ENCODE measurements around the gene LRRC75A. TPM values are rescaled to one million over a fixed set of nuclear protein-coding genes. Genes with fewer than 3 reads are reported as not detected.

The LRRC75A gene
- polyA plus RNA-seq, 1 donor (not counting 4 experiments of a cell fraction or from before 2014, with no cell fraction given): not detected

DNA sequence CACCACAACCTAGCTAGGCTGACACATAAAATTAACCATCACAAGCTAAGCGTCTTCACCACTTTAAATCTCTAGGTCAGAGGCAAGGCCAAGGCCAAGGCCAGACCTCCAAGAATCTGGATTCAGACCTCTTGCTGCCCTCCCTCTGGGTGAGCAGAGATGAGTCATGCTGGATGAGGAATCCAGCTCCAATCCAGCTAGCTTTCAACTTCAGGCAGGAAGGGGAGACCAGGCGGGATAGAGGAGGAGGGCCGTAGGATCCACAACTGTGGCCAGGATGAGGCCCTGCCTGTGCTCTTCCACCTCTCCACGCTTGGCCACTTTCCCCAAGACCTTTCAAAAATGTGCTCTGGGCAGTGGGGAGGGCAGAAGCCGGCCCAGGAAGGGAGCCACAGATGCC is 14.7 kb downstream of the LRRC75A start:
- dilution Hi-C loops (cut with MboI; ENCODE audit: extremely low pct_ligation_motif_present, low sequenced_read_pairs): no loop called here
- DNase-seq (ENCODE audit: low read depth, low spot score): no peak

GRCh38 chr17:16475179-16475704 is 16.8 kb downstream of the LRRC75A start:
- Histone ChIP-seq H3K9me3 (ENCODE audit: control insufficient read depth, low read depth, low read length) (no peaks in the 10 kb centered on the region), H3K4me2 (ENCODE audit: control insufficient read depth, extremely low read depth, insufficient read depth, low read depth, low read length) (no peak overlapping the region), H2AFZ (ENCODE audit: control insufficient read depth, low read length) (no peak overlapping the region), H3K4me3 (ENCODE audit: control insufficient read depth in 2 of 3, extremely low read depth in 1 of 3, insufficient read depth in 2 of 3, low read depth in 1 of 3, low read length in 3 of 3) (no peak overlapping the region), H3K27me3 (ENCODE audit: control insufficient read depth, extremely low read depth, insufficient read depth, low read length) (peaks cover 15% of the 10 kb centered on the region), H3K9me1 (ENCODE audit: control insufficient read depth, extremely low read depth, insufficient read depth, low read length) (no peaks in the 10 kb centered on the region), H3K4me1 (ENCODE audit: control insufficient read depth, extremely low read depth, insufficient read depth, low read length) (no peaks in the 10 kb centered on the region), H3K79me2 (ENCODE audit: control insufficient read depth, insufficient read depth, low read length) (no peaks in the 10 kb centered on the region), H3K9ac (ENCODE audit: control insufficient read depth, extremely low read depth, insufficient read depth, low read length) (no peak overlapping the region), H3K27ac (ENCODE audit: control insufficient read depth, insufficient read depth, low read length) (no peak overlapping the region), H3K36me3 (ENCODE audit: control insufficient read depth in 2 of 2, extremely low read depth in 1 of 2, insufficient read depth in 2 of 2, low read length in 2 of 2) (no peaks in the 10 kb centered on the region), H4K20me1 (ENCODE audit: control insufficient read depth, extremely low read depth, insufficient read depth, low read length) (no peaks in the 10 kb centered on the region)
- dilution Hi-C loops (cut with MboI; ENCODE audit: extremely low pct_ligation_motif_present, low sequenced_read_pairs): no loop called here
- TF ChIP-seq EZH2 (IDR thresholded peaks at IDR 0.05; ENCODE audit: low read length): no peak
- TF ChIP-seq, protein P1, sequence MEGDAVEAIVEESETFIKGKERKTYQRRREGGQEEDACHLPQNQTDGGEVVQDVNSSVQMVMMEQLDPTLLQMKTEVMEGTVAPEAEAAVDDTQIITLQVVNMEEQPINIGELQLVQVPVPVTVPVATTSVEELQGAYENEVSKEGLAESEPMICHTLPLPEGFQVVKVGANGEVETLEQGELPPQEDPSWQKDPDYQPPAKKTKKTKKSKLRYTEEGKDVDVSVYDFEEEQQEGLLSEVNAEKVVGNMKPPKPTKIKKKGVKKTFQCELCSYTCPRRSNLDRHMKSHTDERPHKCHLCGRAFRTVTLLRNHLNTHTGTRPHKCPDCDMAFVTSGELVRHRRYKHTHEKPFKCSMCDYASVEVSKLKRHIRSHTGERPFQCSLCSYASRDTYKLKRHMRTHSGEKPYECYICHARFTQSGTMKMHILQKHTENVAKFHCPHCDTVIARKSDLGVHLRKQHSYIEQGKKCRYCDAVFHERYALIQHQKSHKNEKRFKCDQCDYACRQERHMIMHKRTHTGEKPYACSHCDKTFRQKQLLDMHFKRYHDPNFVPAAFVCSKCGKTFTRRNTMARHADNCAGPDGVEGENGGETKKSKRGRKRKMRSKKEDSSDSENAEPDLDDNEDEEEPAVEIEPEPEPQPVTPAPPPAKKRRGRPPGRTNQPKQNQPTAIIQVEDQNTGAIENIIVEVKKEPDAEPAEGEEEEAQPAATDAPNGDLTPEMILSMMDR (optimal IDR thresholded peaks at IDR 0.05 in 1 of 3, IDR thresholded peaks at IDR 0.05 in 1 of 3, conservative IDR thresholded peaks at IDR 0.05 in 1 of 3; ENCODE audit: extremely low read depth in 1 of 3, insufficient read depth in 2 of 3, low read length in 3 of 3): no peak
- DNase-seq (ENCODE audit: low read depth, low spot score) (no peak), FAIRE-seq (no peak)

More for the DNA sequence above, 14.7 kb downstream of the LRRC75A start:
- H3K36me3 ChIP-seq (ENCODE audit: control insufficient read depth in 2 of 2, extremely low read depth in 1 of 2, insufficient read depth in 2 of 2, low read length in 2 of 2): no peaks in the 10 kb centered on the region
- H3K27me3 ChIP-seq (ENCODE audit: control insufficient read depth, extremely low read depth, insufficient read depth, low read length): peaks cover 9% of the 10 kb centered on the region
- no peaks in the 10 kb centered on the region for H3K79me2 ChIP-seq (ENCODE audit: control insufficient read depth, insufficient read depth, low read length)
- H3K4me1 ChIP-seq (ENCODE audit: control insufficient read depth, extremely low read depth, insufficient read depth, low read length): no peaks in the 10 kb centered on the region
- no peak for TF ChIP-seq EZH2 (IDR thresholded peaks at IDR 0.05; ENCODE audit: low read length)
- TF ChIP-seq, protein P1 (optimal IDR thresholded peaks at IDR 0.05 in 1 of 3, IDR thresholded peaks at IDR 0.05 in 1 of 3, conservative IDR thresholded peaks at IDR 0.05 in 1 of 3; ENCODE audit: extremely low read depth in 1 of 3, insufficient read depth in 2 of 3, low read length in 3 of 3): no peak
- no peak overlapping the region for H3K4me2 ChIP-seq (ENCODE audit: control insufficient read depth, extremely low read depth, insufficient read depth, low read depth, low read length)
- H3K27ac ChIP-seq (ENCODE audit: control insufficient read depth, insufficient read depth, low read length): no peak overlapping the region
- no peaks in the 10 kb centered on the region for H3K9me3 ChIP-seq (ENCODE audit: control insufficient read depth, low read depth, low read length)
- no peaks in the 10 kb centered on the region for H3K9me1 ChIP-seq (ENCODE audit: control insufficient read depth, extremely low read depth, insufficient read depth, low read length)
- no peak overlapping the region for H2AFZ ChIP-seq (ENCODE audit: control insufficient read depth, low read length)
- FAIRE-seq: no peak
- H3K4me3 ChIP-seq (ENCODE audit: control insufficient read depth in 2 of 3, extremely low read depth in 1 of 3, insufficient read depth in 2 of 3, low read depth in 1 of 3, low read length in 3 of 3): no peak overlapping the region
- no peaks in the 10 kb centered on the region for H4K20me1 ChIP-seq (ENCODE audit: control insufficient read depth, extremely low read depth, insufficient read depth, low read length)
- no peak overlapping the region for H3K9ac ChIP-seq (ENCODE audit: control insufficient read depth, extremely low read depth, insufficient read depth, low read length)

Measured in keratinocyte (primary cell).